Neural progenitor cell (in vitro differentiated cells): ENCODE results near the gene ALKBH4.

ENCODE experiments used
- EZH2 ChIP-seq: fragments of 200-600 bp; sonication (generic); IDR thresholded peaks from 2 replicates; pipeline ENCODE4 v1.6.1; 2017; ENCODE audit warnings: antibody characterized with exemption, mild to moderate bottlenecking, moderate library complexity
- EZH2phosphoT487 ChIP-seq: fragments of 200-600 bp; sonication (generic); IDR thresholded peaks from 2 replicates; pipeline ENCODE4 v1.6.1; 2017; ENCODE audit warnings: antibody characterized with exemption
- TF ChIP-seq, protein P1 (sequence below): fragments of 200-600 bp; sonication (generic); IDR thresholded peaks from 2 replicates; pipeline ENCODE4 v1.5.1; 2017; ENCODE audit warnings: antibody characterized with exemption, mild to moderate bottlenecking

DNA sequence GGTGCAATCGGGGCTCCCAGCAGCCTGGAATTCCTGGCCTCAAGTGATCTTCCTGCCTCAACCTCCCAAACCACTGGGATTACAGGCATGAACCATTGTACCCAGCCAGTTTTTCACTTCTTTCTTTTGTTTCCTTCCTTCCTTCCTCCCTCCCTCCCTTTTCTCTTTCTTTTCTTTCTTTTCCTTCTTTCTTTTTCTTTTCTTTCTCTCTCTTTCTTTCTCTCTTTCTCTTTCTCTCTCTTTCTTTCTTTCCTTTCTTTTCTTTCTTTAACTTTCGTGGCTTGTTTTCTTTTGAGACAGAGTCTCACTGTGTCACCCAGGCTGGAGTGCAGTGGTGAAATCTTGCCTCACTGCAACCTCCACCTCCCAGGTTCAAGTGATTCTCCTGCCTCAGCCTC is 19.0 kb downstream of the ALKBH4 start:
- TF ChIP-seq, protein P1, sequence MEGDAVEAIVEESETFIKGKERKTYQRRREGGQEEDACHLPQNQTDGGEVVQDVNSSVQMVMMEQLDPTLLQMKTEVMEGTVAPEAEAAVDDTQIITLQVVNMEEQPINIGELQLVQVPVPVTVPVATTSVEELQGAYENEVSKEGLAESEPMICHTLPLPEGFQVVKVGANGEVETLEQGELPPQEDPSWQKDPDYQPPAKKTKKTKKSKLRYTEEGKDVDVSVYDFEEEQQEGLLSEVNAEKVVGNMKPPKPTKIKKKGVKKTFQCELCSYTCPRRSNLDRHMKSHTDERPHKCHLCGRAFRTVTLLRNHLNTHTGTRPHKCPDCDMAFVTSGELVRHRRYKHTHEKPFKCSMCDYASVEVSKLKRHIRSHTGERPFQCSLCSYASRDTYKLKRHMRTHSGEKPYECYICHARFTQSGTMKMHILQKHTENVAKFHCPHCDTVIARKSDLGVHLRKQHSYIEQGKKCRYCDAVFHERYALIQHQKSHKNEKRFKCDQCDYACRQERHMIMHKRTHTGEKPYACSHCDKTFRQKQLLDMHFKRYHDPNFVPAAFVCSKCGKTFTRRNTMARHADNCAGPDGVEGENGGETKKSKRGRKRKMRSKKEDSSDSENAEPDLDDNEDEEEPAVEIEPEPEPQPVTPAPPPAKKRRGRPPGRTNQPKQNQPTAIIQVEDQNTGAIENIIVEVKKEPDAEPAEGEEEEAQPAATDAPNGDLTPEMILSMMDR = no peak
- TF ChIP-seq EZH2 (no peak), EZH2phosphoT487 (no peak)
